GM12878 (cell line): ENCODE results near the gene HTR2B. TPM values are rescaled to one million over a fixed set of nuclear protein-coding genes. Genes with fewer than 3 reads are reported as not detected.

Experiments used
- ATAC-seq: fragments of 200-7000 bp; cut with Tn5 transposase; 3 replicates; pipeline ENCODE4 v1.9.1; 2020; ENCODE audit warnings: mild to moderate bottlenecking, moderate library complexity
- BruUV-seq: library from RNA; stranded (reverse); fragments of 400-500 nt; replicated peaks from 2 replicates; lab custom pipeline; 2021; lab: Mats Ljungman, UMichigan
- CTCF ChIA-PET: fragments of 300-600 bp; sonication (Branson Sonifier 250); formaldehyde crosslinking; extraction: SDS; loops from one replicate; lab custom pipeline; 2021; ENCODE audit warnings: inconsistent platforms; lab: Yijun Ruan, JAX
- POLR2A ChIA-PET: fragments of 350-600 bp; formaldehyde crosslinking; extraction: SDS; loops from one replicate; lab custom pipeline; 2021; ENCODE audit warnings: inconsistent platforms; lab: Charles Lee
- RAD21 ChIA-PET: fragments of 300-600 bp; sonication (Branson Sonifier 250); formaldehyde crosslinking; loops from one replicate; lab custom pipeline; 2023; ENCODE audit warnings: antibody characterized with exemption; ENCODE audit not compliant: unreplicated experiment; lab: Charles Lee
- SMC1A ChIA-PET: fragments of 300-600 bp; sonication (Branson Sonifier 250); formaldehyde crosslinking; loops from one replicate; lab custom pipeline; 2023; ENCODE audit not compliant: unreplicated experiment, uncharacterized antibody; lab: Charles Lee
- DNase-seq: peaks from one replicate; pipeline ENCODE4 v3.0.0-alpha.2; 2011; ENCODE audit warnings: low read depth, low spot score
- FAIRE-seq: peaks from 3 replicates; lab custom pipeline; 2011; peaks lifted over from hg19 to GRCh38; lab: Jason Lieb, UNC
- H2AFZ ChIP-seq: 2 replicates; pipeline ENCODE4 v1.6.0; 2011; ENCODE audit warnings: low read depth, low read length, control low read depth; ENCODE audit not compliant: control insufficient read depth
- H3K27ac ChIP-seq: 2 replicates; pipeline ENCODE4 v1.5.1; 2011; ENCODE audit warnings: control low read depth; ENCODE audit not compliant: control insufficient read depth, insufficient read depth
- H3K27me3 ChIP-seq, 2 experiments: replicated peaks in 1 of 2; 2 replicates each; pipeline versions ENCODE4 v1.6.0 to v1.6.1; 2011; ENCODE audit warnings: low read length in 1 of 2; ENCODE audit not compliant: control insufficient read depth in 2 of 2, insufficient read depth in 2 of 2
- H3K36me3 ChIP-seq, 2 experiments: 2 replicates each; pipeline ENCODE4 v1.5.1; 2011; ENCODE audit warnings: low read length in 1 of 2; ENCODE audit not compliant: control insufficient read depth in 2 of 2, insufficient read depth in 2 of 2
- H3K4me1 ChIP-seq: 2 replicates; pipeline ENCODE4 v1.6.1; 2011; ENCODE audit warnings: mild to moderate bottlenecking, low read length, moderate library complexity, mixed read lengths; ENCODE audit not compliant: control insufficient read depth, insufficient read depth
- H3K4me2 ChIP-seq: 2 replicates; pipeline ENCODE4 v1.6.0; 2011; ENCODE audit warnings: control low read depth; ENCODE audit not compliant: control insufficient read depth, insufficient read depth
- H3K4me3 ChIP-seq: fragments of 200-600 bp; sonication (generic); 2 replicates; pipeline ENCODE4 v1.5.1; 2016
- H3K79me2 ChIP-seq: 2 replicates; pipeline ENCODE4 v1.6.0; 2011; ENCODE audit warnings: low read length; ENCODE audit not compliant: control insufficient read depth, insufficient read depth
- H3K9ac ChIP-seq: 2 replicates; pipeline ENCODE4 v1.8.0; 2011; ENCODE audit warnings: low read length, control low read depth, mixed read lengths; ENCODE audit not compliant: control insufficient read depth, insufficient read depth
- H3K9me3 ChIP-seq: replicated peaks from 3 replicates; pipeline ENCODE4 v1.5.1; 2011; ENCODE audit warnings: mild to moderate bottlenecking, low read length; ENCODE audit not compliant: control insufficient read depth, insufficient read depth
- H4K20me1 ChIP-seq: 2 replicates; pipeline ENCODE4 v1.6.0; 2011; ENCODE audit not compliant: control insufficient read depth, insufficient read depth
- ASH2L ChIP-seq: fragments of 300-600, 200-600 bp; sonication (generic); IDR thresholded peaks from 2 replicates; pipeline ENCODE4 v1.6.1; 2017; ENCODE audit warnings: low read depth, mild to moderate bottlenecking, borderline replicate concordance
- EGR1 ChIP-seq, 2 experiments: IDR thresholded peaks; 1 replicate in 1 of 2; 2 replicates in 1 of 2; pipeline ENCODE4 v1.6.1; 2011 to 2012; ENCODE audit warnings: low read depth in 2 of 2, low read length in 2 of 2, borderline replicate concordance in 1 of 2, mild to moderate bottlenecking in 1 of 2, moderate library complexity in 1 of 2
- ESRRA ChIP-seq: IDR thresholded peaks from 2 replicates; pipeline ENCODE4 v1.6.1; 2012; ENCODE audit warnings: mild to moderate bottlenecking, low read length, improper control_type of control experiment
- FOXM1 ChIP-seq: IDR thresholded peaks from 2 replicates; pipeline ENCODE4 v1.6.1; 2012; ENCODE audit warnings: low read depth, mild to moderate bottlenecking, inconsistent platforms, low read length, moderate library complexity
- GATAD2B ChIP-seq: fragments of 450-650 bp; conservative IDR thresholded peaks from 2 replicates; pipeline ENCODE4 v1.6.1; 2017; ENCODE audit warnings: low read depth, mild to moderate bottlenecking, moderate library complexity
- IKZF1 ChIP-seq: fragments of 450-650 bp; conservative IDR thresholded peaks from 2 replicates; pipeline ENCODE4 v1.6.1; 2017; ENCODE audit warnings: antibody characterized with exemption, mild to moderate bottlenecking
- LARP7 ChIP-seq: fragments of 450-650 bp; IDR thresholded peaks from 2 replicates; pipeline ENCODE4 v1.6.1; 2017; ENCODE audit warnings: mild to moderate bottlenecking
- NFIC ChIP-seq: IDR thresholded peaks from 2 replicates; pipeline ENCODE4 v1.6.1; 2012; ENCODE audit warnings: low read depth, mild to moderate bottlenecking, inconsistent platforms, low read length, moderate library complexity
- NR2C1 ChIP-seq: fragments of 450-650 bp; IDR thresholded peaks from 2 replicates; pipeline ENCODE4 v1.6.1; 2017; ENCODE audit warnings: antibody characterized with exemption, mild to moderate bottlenecking, moderate library complexity
- NRF1 ChIP-seq: conservative IDR thresholded peaks from 2 replicates; pipeline ENCODE4 v1.6.1; 2011; ENCODE audit warnings: mild to moderate bottlenecking, low read depth, low read length, improper control_type of control experiment
- RB1 ChIP-seq: fragments of 450-650 bp; formaldehyde crosslinking; IDR thresholded peaks from 2 replicates; pipeline ENCODE4 v1.6.1; 2017; ENCODE audit warnings: mild to moderate bottlenecking, borderline replicate concordance
- SREBF2 ChIP-seq: IDR thresholded peaks from 2 replicates; pipeline ENCODE4 v1.6.1; 2012; ENCODE audit warnings: mild to moderate bottlenecking, low read length
- SRF ChIP-seq, 2 experiments: IDR thresholded peaks; 2 replicates each; pipeline ENCODE4 v1.6.1; 2011; ENCODE audit warnings: low read depth in 2 of 2, low read length in 2 of 2, mild to moderate bottlenecking in 1 of 2, moderate library complexity in 1 of 2
- ZNF24 ChIP-seq: fragments of 450-650 bp; IDR thresholded peaks from 2 replicates; pipeline ENCODE4 v1.6.1; 2017; ENCODE audit warnings: antibody characterized with exemption, mild to moderate bottlenecking
- WGBS: methylation state at CpG from one replicate; pipeline ENCODE4 v1.1.6; 2016; ENCODE audit warnings: low lambda C conversion rate; ENCODE audit not compliant: insufficient replicate concordance, insufficient coverage; ENCODE audit errors: missing lambda C conversion rate; 5-methylcytosine and 5-hydroxymethylcytosine counted together
- in situ Hi-C: fragments of 300-500 bp; cut with MboI; formaldehyde crosslinking; loops from 9 replicates; pipeline ENCODE4 v1.14.3; 2018; ENCODE audit warnings: mixed read lengths
- intact Hi-C: fragments of 100-400 bp; cut with micrococcal nuclease; formaldehyde crosslinking; loops from one replicate; pipeline ENCODE4 v1.14.2; 2022; ENCODE audit not compliant: unreplicated experiment
- polyA plus RNA-seq, 11 experiments: library from polyadenylated mRNA; depleted of rRNA in 4 of 11; unstranded in 6 of 11; stranded (reverse) in 5 of 11; fragments of >200 nt; fragmentation: Nextera tagmentation in 4 of 11; fragmentation: Illumina TruSeq in 1 of 11; extraction: Ambion mirVana in 4 of 11; extraction: Trizol in 1 of 11; gene quantifications; 1 replicate in 1 of 11; 2 replicates in 10 of 11; pipeline versions ENCODE4 v1.2.1 to v1.2.3, GENCODE V29; 2011 to 2016; ENCODE audit warnings: inconsistent platforms in 2 of 11, missing spikeins in 2 of 11, low read depth in 1 of 11
- total RNA-seq, 4 experiments: library from RNA; depleted of rRNA in 3 of 4; stranded (reverse); fragments of >200 nt in 3 of 4; fragmentation: Illumina TruSeq in 1 of 4; extraction: Trizol in 1 of 4; gene quantifications; 2 replicates each; pipeline versions ENCODE4 v1.2.1 to v1.2.3, GENCODE V29; 2013 to 2021
- TF ChIP-seq, protein P1 (sequence below): fragments of 450-650 bp; IDR thresholded peaks from 2 replicates; pipeline ENCODE4 v1.6.1; 2017; ENCODE audit warnings: mild to moderate bottlenecking, moderate library complexity
- TF ChIP-seq, protein P2 (sequence below): IDR thresholded peaks from 2 replicates; pipeline ENCODE4 v1.6.1; 2011; ENCODE audit warnings: mild to moderate bottlenecking, low read depth, low read length, moderate library complexity; ENCODE audit not compliant: insufficient replicate concordance
- TF ChIP-seq, protein P3 (sequence below): IDR thresholded peaks from 2 replicates; pipeline ENCODE4 v1.6.1; 2012; ENCODE audit warnings: low read depth, low read length, improper control_type of control experiment

The HTR2B gene
- total and polyA plus RNA-seq, 10 of the 15 experiments (the other 5 are each of a cell fraction or from before 2014, with no cell fraction given) = 0.03 to 1.2 (median 0.15) TPM

DNA sequence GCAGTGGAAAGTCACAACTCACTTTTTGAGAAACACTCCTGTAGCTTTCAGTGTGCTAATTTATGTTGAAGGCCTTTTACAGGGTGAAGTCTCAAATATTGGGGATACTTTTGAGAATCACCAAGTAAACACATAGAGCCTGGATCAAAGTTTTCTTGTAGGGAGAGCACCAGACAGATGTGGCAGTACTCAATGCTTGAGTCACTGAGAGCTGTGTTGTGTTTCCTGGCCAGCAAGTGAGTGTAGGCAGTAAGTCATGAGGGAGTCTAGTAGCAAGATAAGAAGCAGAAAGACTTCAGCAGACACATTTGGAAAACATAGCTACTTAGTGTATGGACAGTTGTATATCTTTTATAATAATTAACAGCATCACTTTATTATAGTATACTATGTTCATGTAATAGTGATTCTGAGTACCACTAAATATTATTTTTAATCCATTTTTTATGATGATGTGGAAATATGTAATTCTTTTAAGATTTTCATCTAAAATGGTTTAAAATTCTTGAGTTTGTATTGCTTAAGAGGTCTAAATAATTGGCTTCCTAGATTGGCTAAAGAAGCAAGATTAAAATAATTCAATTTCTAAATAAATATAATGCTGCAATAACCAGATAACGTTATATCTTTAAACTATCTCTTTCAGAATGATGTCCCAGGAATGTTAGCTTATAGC lies 55.3 kb downstream of the HTR2B start:
- FAIRE-seq (peak; percentile 61), ATAC-seq (no peak), DNase-seq (no peak)
- H4K20me1 ChIP-seq = no peaks in the 10 kb centered on the region
- H3K9ac ChIP-seq = no peak overlapping the region
- intact Hi-C loops (no loop called here), in situ Hi-C loops (no loop called here)
- ChIA-PET CTCF (interaction anchor here (0.9 to 1.9 kb wide), 5 partner anchors 11 to 347 kb away, joined by 3 to 12 read pairs (median 4); no protein-coding TSS in a partner anchor), SMC1A (interaction anchor here (0.6 to 1.6 kb wide), 5 partner anchors 14 to 794 kb away, joined by 3 to 6 read pairs (median 4); no protein-coding TSS in a partner anchor), RAD21 (no interaction called here), POLR2A (no interaction called here)
- no peaks in the 10 kb centered on the region for H3K4me1 ChIP-seq
- no peak overlapping the region for H3K27ac ChIP-seq
- 93% methylated on average over 1 of the region's 1 CpG for WGBS
- H3K9me3 ChIP-seq = no peaks in the 10 kb centered on the region
- H3K36me3 ChIP-seq = peaks cover 3 to 24% of the 10 kb centered on the region in 2 experiments; a peak in 2 of 4 replicates
- BruUV-seq = no TSS peak
- H2AFZ ChIP-seq = no peak overlapping the region
- H3K27me3 ChIP-seq = no peaks in the 10 kb centered on the region
- no peaks in the 10 kb centered on the region for H3K79me2 ChIP-seq
- H3K4me3 ChIP-seq = no peak overlapping the region
- TF ChIP-seq NR2C1 = no peak
- TF ChIP-seq RB1 = no peak
- TF ChIP-seq IKZF1 = no peak
- no peak for TF ChIP-seq LARP7
- no peak for TF ChIP-seq GATAD2B
- no peak for TF ChIP-seq NFIC
- no peak for TF ChIP-seq ESRRA
- no peak for TF ChIP-seq EGR1 (IDR thresholded peaks at IDR 0.05; ENCODE audit: borderline replicate concordance in 1 of 2, low read depth in 2 of 2, low read length in 2 of 2)
- TF ChIP-seq, protein P1, sequence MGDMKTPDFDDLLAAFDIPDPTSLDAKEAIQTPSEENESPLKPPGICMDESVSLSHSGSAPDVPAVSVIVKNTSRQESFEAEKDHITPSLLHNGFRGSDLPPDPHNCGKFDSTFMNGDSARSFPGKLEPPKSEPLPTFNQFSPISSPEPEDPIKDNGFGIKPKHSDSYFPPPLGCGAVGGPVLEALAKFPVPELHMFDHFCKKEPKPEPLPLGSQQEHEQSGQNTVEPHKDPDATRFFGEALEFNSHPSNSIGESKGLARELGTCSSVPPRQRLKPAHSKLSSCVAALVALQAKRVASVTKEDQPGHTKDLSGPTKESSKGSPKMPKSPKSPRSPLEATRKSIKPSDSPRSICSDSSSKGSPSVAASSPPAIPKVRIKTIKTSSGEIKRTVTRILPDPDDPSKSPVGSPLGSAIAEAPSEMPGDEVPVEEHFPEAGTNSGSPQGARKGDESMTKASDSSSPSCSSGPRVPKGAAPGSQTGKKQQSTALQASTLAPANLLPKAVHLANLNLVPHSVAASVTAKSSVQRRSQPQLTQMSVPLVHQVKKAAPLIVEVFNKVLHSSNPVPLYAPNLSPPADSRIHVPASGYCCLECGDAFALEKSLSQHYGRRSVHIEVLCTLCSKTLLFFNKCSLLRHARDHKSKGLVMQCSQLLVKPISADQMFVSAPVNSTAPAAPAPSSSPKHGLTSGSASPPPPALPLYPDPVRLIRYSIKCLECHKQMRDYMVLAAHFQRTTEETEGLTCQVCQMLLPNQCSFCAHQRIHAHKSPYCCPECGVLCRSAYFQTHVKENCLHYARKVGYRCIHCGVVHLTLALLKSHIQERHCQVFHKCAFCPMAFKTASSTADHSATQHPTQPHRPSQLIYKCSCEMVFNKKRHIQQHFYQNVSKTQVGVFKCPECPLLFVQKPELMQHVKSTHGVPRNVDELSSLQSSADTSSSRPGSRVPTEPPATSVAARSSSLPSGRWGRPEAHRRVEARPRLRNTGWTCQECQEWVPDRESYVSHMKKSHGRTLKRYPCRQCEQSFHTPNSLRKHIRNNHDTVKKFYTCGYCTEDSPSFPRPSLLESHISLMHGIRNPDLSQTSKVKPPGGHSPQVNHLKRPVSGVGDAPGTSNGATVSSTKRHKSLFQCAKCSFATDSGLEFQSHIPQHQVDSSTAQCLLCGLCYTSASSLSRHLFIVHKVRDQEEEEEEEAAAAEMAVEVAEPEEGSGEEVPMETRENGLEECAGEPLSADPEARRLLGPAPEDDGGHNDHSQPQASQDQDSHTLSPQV = no peak
- TF ChIP-seq, protein P2, sequence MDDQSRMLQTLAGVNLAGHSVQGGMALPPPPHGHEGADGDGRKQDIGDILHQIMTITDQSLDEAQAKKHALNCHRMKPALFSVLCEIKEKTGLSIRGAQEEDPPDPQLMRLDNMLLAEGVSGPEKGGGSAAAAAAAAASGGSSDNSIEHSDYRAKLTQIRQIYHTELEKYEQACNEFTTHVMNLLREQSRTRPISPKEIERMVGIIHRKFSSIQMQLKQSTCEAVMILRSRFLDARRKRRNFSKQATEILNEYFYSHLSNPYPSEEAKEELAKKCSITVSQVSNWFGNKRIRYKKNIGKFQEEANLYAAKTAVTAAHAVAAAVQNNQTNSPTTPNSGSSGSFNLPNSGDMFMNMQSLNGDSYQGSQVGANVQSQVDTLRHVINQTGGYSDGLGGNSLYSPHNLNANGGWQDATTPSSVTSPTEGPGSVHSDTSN = no peak
- TF ChIP-seq ZNF24 = no peak
- no peak for TF ChIP-seq SREBF2
- no peak for TF ChIP-seq NRF1
- TF ChIP-seq ASH2L = no peak
- no peak for TF ChIP-seq FOXM1
- TF ChIP-seq, protein P3, sequence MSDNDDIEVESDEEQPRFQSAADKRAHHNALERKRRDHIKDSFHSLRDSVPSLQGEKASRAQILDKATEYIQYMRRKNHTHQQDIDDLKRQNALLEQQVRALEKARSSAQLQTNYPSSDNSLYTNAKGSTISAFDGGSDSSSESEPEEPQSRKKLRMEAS = no peak
- TF ChIP-seq SRF (IDR thresholded peaks at IDR 0.05; ENCODE audit: low read depth in 2 of 2, low read length in 2 of 2) = no peak
- H3K4me2 ChIP-seq = no peak overlapping the region
